K562 (cell line): ENCODE results near the gene PSME1. TPM values are rescaled to one million over a fixed set of nuclear protein-coding genes. Genes with fewer than 3 reads are reported as not detected.

Experiments
- ATAC-seq: fragments of 200-7000 bp; cut with Tn5 transposase; 3 replicates; pipeline ENCODE4 v1.9.1; 2020; ENCODE audit warnings: moderate library complexity
- BruUV-seq: library from RNA; stranded (reverse); fragments of 400-500 nt; replicated peaks from 2 replicates; lab custom pipeline; 2021; lab: Mats Ljungman, UMichigan
- CTCF ChIA-PET: fragments of 300-600 bp; formaldehyde crosslinking; extraction: SDS; loops from one replicate; lab custom pipeline; 2021; ENCODE audit warnings: low intra/inter-chr PET ratio; lab: Yijun Ruan, JAX
- POLR2A ChIA-PET: fragments of 300-600, 350-650 bp; sonication (Branson Sonifier 250); formaldehyde crosslinking; extraction: SDS; loops from one replicate; lab custom pipeline; 2021; ENCODE audit warnings: antibody characterized with exemption, inconsistent platforms; lab: Yijun Ruan, JAX
- DNase-seq, 4 experiments: peaks; one replicate each; pipeline versions ENCODE4 v3.0.0 to v3.0.0-alpha.2; 2011 to 2018; ENCODE audit warnings: low spot score in 3 of 4, mixed read lengths in 3 of 4; ENCODE audit errors: extremely low read depth in 1 of 4
- FAIRE-seq: peaks from 2 replicates; lab custom pipeline; 2011; peaks lifted over from hg19 to GRCh38; lab: Jason Lieb, UNC
- H2AFZ ChIP-seq: 2 replicates; pipeline ENCODE4 v1.6.0; 2011; ENCODE audit warnings: low read depth, low read length, control low read depth, inconsistent platforms
- H3K27ac ChIP-seq: fragments of 200-600 bp; 3 replicates; pipeline ENCODE4 v1.8.0; 2011; ENCODE audit warnings: low read depth, mild to moderate bottlenecking, control low read depth, inconsistent platforms, low read length, moderate library complexity, mixed read lengths; ENCODE audit errors: extremely low read depth
- H3K27me3 ChIP-seq, 2 experiments: fragments of 300-600 bp in 1 of 2; 2 replicates in 1 of 2; 3 replicates in 1 of 2; pipeline versions ENCODE4 v1.6.0 to v1.8.0; 2011; ENCODE audit warnings: inconsistent platforms in 2 of 2, low read length in 2 of 2, mild to moderate bottlenecking in 1 of 2, mixed read lengths in 1 of 2, moderate library complexity in 1 of 2; ENCODE audit not compliant: control insufficient read depth in 2 of 2, insufficient read depth in 2 of 2
- H3K36me3 ChIP-seq: fragments of 300-600 bp; 3 replicates; pipeline ENCODE4 v1.8.0; 2011; ENCODE audit warnings: mild to moderate bottlenecking, low read length, inconsistent platforms; ENCODE audit not compliant: control insufficient read depth, insufficient read depth
- H3K4me1 ChIP-seq, 2 experiments: fragments of 200-600 bp in 1 of 2; replicated peaks in 1 of 2; 2 replicates in 1 of 2; 3 replicates in 1 of 2; pipeline versions ENCODE4 v1.5.1 to v1.8.0; 2011; ENCODE audit warnings: inconsistent platforms in 2 of 2, low read length in 2 of 2, mild to moderate bottlenecking in 1 of 2, mixed read lengths in 1 of 2, moderate library complexity in 1 of 2; ENCODE audit not compliant: control insufficient read depth in 2 of 2, insufficient read depth in 2 of 2
- H3K4me2 ChIP-seq: 2 replicates; pipeline ENCODE4 v1.6.1; 2011; ENCODE audit warnings: low read length, control low read depth, inconsistent platforms, mixed read lengths; ENCODE audit not compliant: insufficient read depth
- H3K4me3 ChIP-seq: fragments of 200-600 bp; sonication (generic), shearing (Covaris generic); 2 replicates; pipeline ENCODE4 v1.5.1; 2016; ENCODE audit warnings: control low read depth, inconsistent platforms
- H3K79me2 ChIP-seq: fragments of 200-600 bp; 3 replicates; pipeline ENCODE4 v1.8.0; 2011; ENCODE audit warnings: low read length, inconsistent platforms; ENCODE audit not compliant: control insufficient read depth, insufficient read depth
- H3K9ac ChIP-seq, 2 experiments: 2 replicates each; pipeline versions ENCODE4 v1.6.0 to v1.6.1; 2011; ENCODE audit warnings: low read depth in 2 of 2, low read length in 2 of 2, control low read depth in 1 of 2, inconsistent platforms in 1 of 2, mild to moderate bottlenecking in 1 of 2, mixed read lengths in 1 of 2; ENCODE audit not compliant: insufficient read depth in 1 of 2
- H3K9me1 ChIP-seq: one replicate; pipeline ENCODE4 v1.6.0; 2011; ENCODE audit warnings: inconsistent platforms, mild to moderate bottlenecking, low read length, moderate library complexity; ENCODE audit not compliant: control insufficient read depth, insufficient read depth
- H3K9me3 ChIP-seq: replicated peaks from 2 replicates; pipeline ENCODE4 v1.5.1; 2011; ENCODE audit warnings: low read depth, low read length, inconsistent platforms; ENCODE audit not compliant: control insufficient read depth, insufficient read depth
- H4K20me1 ChIP-seq: replicated peaks from 2 replicates; pipeline ENCODE4 v1.6.1; 2011; ENCODE audit warnings: low read length, inconsistent platforms, mixed read lengths; ENCODE audit not compliant: control insufficient read depth, insufficient read depth
- ARID4B ChIP-seq: sonication (generic); formaldehyde crosslinking; IDR thresholded peaks from 2 replicates; pipeline ENCODE4 v1.8.0; 2022; ENCODE audit warnings: mild to moderate bottlenecking, missing genetic modification reagents
- NFIC ChIP-seq: fragments of 450-650 bp; IDR thresholded peaks from 2 replicates; pipeline ENCODE4 v1.6.1; 2017; ENCODE audit warnings: mild to moderate bottlenecking, inconsistent platforms
- NKRF ChIP-seq: fragments of 450-650 bp; IDR thresholded peaks from 2 replicates; pipeline ENCODE4 v1.6.1; 2016; ENCODE audit warnings: borderline replicate concordance
- SMC3 ChIP-seq: conservative IDR thresholded peaks from 2 replicates; pipeline ENCODE4 v1.6.1; 2011; ENCODE audit warnings: low read depth, low read length, improper control_type of control experiment; ENCODE audit not compliant: insufficient read depth
- UBTF ChIP-seq, 2 experiments: IDR thresholded peaks; 2 replicates each; pipeline ENCODE4 v1.6.1; 2012; ENCODE audit warnings: improper control_type of control experiment in 2 of 2, low read depth in 2 of 2, low read length in 2 of 2, borderline replicate concordance in 1 of 2
- ZFPM2 ChIP-seq: fragments of 250-450 bp; sonication (Bioruptor Pico); IDR thresholded peaks from 2 replicates; pipeline ENCODE4 v1.5.1; 2022; ENCODE audit warnings: mild to moderate bottlenecking
- WGBS: fragments of 100-300 bp; shearing (Covaris generic); methylation state at CpG from one replicate; pipeline ENCODE4 v1.1.6; 2016; ENCODE audit warnings: low coverage, mixed read lengths; ENCODE audit not compliant: insufficient coverage; ENCODE audit errors: missing lambda C conversion rate; 5-methylcytosine and 5-hydroxymethylcytosine counted together
- in situ Hi-C: fragments of 300-500 bp; cut with MboI; formaldehyde crosslinking; loops from 4 replicates; pipeline ENCODE4 v1.15.0; 2018; ENCODE audit warnings: inconsistent platforms, mixed read lengths
- intact Hi-C: fragments of 100-400 bp; cut with micrococcal nuclease; formaldehyde crosslinking; loops from 2 replicates; pipeline ENCODE4 v1.14.2; 2022
- polyA plus RNA-seq, 8 experiments: library from polyadenylated mRNA; depleted of rRNA in 4 of 8; stranded (reverse) in 5 of 8; unstranded in 3 of 8; fragments of >200 nt; fragmentation: Nextera tagmentation in 2 of 8; fragmentation: Illumina TruSeq in 1 of 8; extraction: Ambion mirVana in 2 of 8; extraction: Trizol in 1 of 8; gene quantifications; 2 replicates each; pipeline versions ENCODE4 v1.2.1 to v1.2.3, GENCODE V29; 2011 to 2014; ENCODE audit warnings: inconsistent platforms in 1 of 8, missing spikeins in 1 of 8
- total RNA-seq, 7 experiments: library from RNA; depleted of rRNA in 6 of 7; stranded (reverse); fragments of >200 nt in 6 of 7; fragmentation: Illumina TruSeq in 2 of 7; extraction: Trizol in 2 of 7; gene quantifications; 2 replicates each; pipeline versions ENCODE4 v1.2.1 to v1.2.3, GENCODE V29; 2011 to 2021; ENCODE audit warnings: low replicate concordance in 1 of 7

Gene PSME1
- total and polyA plus RNA-seq, 9 of the 15 experiments (the other 6 are each of a cell fraction or from before 2014, with no cell fraction given): 20.3 to 180 (median 67.5) TPM

GRCh38 chr14:24147761-24148428 is 11.9 kb downstream of the PSME1 start:
- ATAC-seq (peak; percentile 5), DNase-seq (no peak), FAIRE-seq (no peak)
- in situ Hi-C loops: no loop called here
- Histone ChIP-seq H3K4me2 (peak overlapping the region; percentile 98), H4K20me1 (no peaks in the 10 kb centered on the region), H3K4me1 (peaks cover 28 to 40% of the 10 kb centered on the region in 2 experiments; a peak in 4 of 5 replicates), H2AFZ (peak overlapping the region; percentile 58; the same call in 1 of the 2 replicates), H3K9me3 (no peaks in the 10 kb centered on the region), H3K79me2 (peaks cover 39% of the 10 kb centered on the region), H3K9me1 (peaks cover 5% of the 10 kb centered on the region), H3K27me3 (no peaks in the 10 kb centered on the region), H3K4me3 (peak overlapping the region; percentile 98), H3K27ac (peak overlapping the region; percentile 62), H3K9ac (peak overlapping the region; percentile 76 to 96), H3K36me3 (peaks cover 62% of the 10 kb centered on the region; the same call in 2 of the 3 replicates)
- intact Hi-C loops: loop anchor here (2.0 to 10.0 kb wide), 2 partner anchors 33 to 53 kb away; partner anchors contain the start of genes DCAF11, NRL and PCK2
- TSS peak; percentile 66 for BruUV-seq
- CTCF ChIA-PET: no interaction called here
- POLR2A ChIA-PET: interaction anchor here (0.5 to 2.2 kb wide), 4 partner anchors 13 to 85 kb away, joined by 3 to 5 read pairs (median 4); partner anchors contain the start of genes GMPR2 and IRF9
- 0 out of 2 replicates have a peak, but pooled peaks have one; percentile 40 for TF ChIP-seq NKRF
- 0 out of 2 replicates have a peak, but pooled peaks have one; percentile 17 for TF ChIP-seq ARID4B (CRISPR knock-in tag)
- 0 out of 4 replicates have a peak, but pooled peaks of 1 of the 2 experiments have one; percentile 48 for TF ChIP-seq UBTF (IDR thresholded peaks at IDR 0.05; ENCODE audit: borderline replicate concordance in 1 of 2, low read depth in 2 of 2, low read length in 2 of 2)
- TF ChIP-seq SMC3: no peak
- no peak for TF ChIP-seq ZFPM2
- peak; percentile 19; the same call in 1 of the 2 replicates for TF ChIP-seq NFIC
- 3% methylated on average over 18 of the region's 29 CpGs for WGBS
